AG09319 (cell line): ENCODE data around the gene RABEP2.

Source experiments
- DNase-seq: peaks from one replicate; pipeline ENCODE4 v3.0.0-alpha.2; 2010; ENCODE audit warnings: low read depth; ENCODE audit errors: extremely low read depth
- CTCF ChIP-seq: IDR thresholded peaks from 2 replicates; pipeline ENCODE4 v1.5.1; 2011; ENCODE audit warnings: low read depth, mild to moderate bottlenecking, inconsistent platforms, low read length, moderate library complexity

Gene RABEP2

GRCh38 chr16:28865001-28865688 lies 59.9 kb downstream of the RABEP2 start:
- TF ChIP-seq CTCF: no peak
- no peak for DNase-seq

DNA sequence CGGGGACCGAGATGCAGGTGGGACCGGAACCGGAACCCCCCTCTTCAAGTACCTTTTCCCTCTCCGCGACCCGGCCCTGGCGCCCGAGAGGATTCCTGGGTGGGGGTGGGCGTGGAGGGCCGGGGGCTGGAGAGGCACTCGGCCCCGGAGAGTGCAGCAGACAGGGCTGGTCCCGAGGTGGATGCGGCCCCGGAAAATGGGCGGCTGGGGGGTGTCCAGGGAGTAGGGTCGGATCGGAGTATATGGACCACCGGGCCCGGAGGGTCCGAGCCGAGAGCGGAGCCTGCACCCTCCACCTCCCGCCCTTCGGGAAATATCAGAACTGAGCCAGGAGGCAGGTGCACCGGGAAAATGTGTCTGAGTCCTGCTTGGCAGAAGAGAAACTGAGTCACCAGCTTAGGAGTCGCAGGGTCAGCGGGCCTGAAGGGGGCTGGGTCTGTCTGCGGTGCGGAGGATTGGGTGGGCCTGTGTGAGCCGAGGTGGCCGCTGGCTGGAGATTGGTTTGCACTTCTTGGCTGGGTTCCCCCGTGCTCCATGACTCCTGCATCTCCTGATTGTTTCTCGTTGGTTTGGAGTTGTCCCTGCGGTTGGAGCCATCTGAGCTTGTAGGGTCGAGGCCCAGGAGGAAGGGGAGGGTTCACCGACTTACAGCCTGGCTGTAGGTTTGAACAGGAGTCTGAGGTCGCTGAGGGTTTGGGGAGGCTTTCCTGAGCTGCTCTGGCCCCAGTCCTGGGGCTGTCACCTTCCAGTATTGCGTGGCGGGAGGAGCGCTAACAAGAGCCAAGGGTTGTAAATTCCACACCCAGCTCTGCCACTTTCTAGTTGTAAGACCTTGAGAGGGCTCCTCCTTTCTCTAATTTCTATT lies 60.9 kb downstream of the RABEP2 start:
- DNase-seq: no peak
- no peak for TF ChIP-seq CTCF

DNA sequence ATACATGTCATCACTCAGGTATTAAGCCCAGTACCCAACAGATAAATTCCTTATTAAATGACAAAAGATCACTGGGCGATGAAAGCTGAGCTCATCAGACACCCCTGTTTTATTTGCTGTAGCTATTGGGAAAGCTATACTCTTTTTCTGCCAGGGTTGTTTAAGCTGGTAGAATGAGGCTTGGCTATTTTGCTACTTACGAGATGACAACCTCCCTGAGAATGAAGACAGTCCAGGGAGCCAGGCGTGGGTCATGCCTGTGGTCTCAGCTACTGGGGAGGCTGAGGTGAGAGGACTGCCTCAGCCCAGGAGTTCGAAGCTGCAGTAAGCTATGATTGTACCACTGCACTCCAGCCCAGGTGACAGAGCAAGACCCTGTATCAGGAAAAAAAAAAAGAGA lies 65.7 kb downstream of the RABEP2 start:
- no peak for DNase-seq
- TF ChIP-seq CTCF: no peak

DNA sequence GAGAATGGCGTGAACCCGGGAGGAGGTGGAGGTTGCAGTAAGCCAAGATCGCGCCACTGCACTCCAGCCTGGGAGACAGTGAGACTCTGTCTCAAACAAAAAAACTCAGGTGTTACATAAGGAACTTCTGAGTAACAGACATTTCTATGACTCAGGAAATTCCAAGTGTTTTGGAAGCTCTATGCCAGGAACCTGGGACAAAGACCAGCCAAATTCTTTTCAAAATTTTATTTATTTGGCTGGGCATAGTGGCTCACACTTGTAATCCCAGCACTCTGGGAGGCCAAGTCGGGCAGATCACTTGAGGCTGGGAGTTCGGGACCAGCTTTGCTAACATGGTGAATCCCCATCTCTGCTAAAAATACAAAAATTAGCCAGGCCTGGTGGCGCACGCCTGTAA lies 66.6 kb downstream of the RABEP2 start:
- DNase-seq: no peak
- no peak for TF ChIP-seq CTCF
